RPMI7951 (cell line): ENCODE measurements around the gene MNT. TPM values are rescaled to one million over a fixed set of nuclear protein-coding genes. Genes with fewer than 3 reads are reported as not detected.

Experiments used
- total RNA-seq: library from RNA; depleted of rRNA; stranded (reverse); fragments of >200 nt; shearing (Covaris generic); gene quantifications from 2 replicates; pipeline ENCODE4 v1.2.3, GENCODE V29; 2014; rRNA removed

Gene MNT
- total RNA-seq, 1 experiment from 2014 or later: 2.4 TPM

Other genes starting within 250 kb of the MNT start
- gene SMG6, start 97.3 kb downstream of the MNT start, total RNA-seq: 23.4 and 26.1 TPM in 2 replicates
- 21.1 and 34.4 TPM in 2 replicates for gene SRR, start 97.1 kb downstream of the MNT start, total RNA-seq
- gene TSR1, start 64.6 kb downstream of the MNT start, total RNA-seq: 51.5 and 52.8 TPM in 2 replicates
- gene SGSM2, start 63.6 kb downstream of the MNT start, total RNA-seq: 9.1 and 9.5 TPM in 2 replicates
- 19.1 and 23.3 TPM in 2 replicates for gene METTL16, start 110.8 kb upstream of the MNT start, total RNA-seq
- gene PAFAH1B1, start 192.6 kb upstream of the MNT start, total RNA-seq: 93.9 and 106 TPM in 2 replicates